ENCODE results near the gene RAB41. TPM values are rescaled to one million over a fixed set of nuclear protein-coding genes. Genes with fewer than 3 reads are reported as not detected.
"Not testable (repeated sequence)": the region's sequence is repeated elsewhere in the genome, so short reads cannot be mapped to it uniquely, and the experiment has no call there.

Gene RAB41
- polyA plus RNA-seq (ENCODE audit: insufficient read length in 4 of 4) = 1 to 10 TPM in 3 of 4 donors, under 1 TPM in 1; 0.72 to 1.2 (median 1.0) TPM

DNA sequence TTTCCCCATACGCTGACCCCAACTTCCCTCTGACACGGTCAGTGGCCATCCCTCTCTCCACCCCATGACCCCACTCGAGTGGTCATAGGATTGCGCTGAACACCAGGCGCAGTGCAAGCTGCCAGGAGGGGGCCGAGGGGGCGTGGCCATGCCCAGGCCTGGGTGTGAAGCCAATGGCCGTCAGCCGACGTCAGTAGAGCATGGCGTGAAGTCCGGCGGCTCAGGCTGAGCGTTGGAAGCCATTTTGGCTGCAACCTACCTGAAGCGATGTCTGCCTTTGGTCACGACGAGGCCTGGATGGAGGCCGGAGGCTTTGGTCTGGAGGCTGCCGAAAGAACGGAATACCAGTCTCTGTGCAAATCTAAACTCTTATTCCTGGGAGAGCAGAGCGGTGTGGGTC, at the start of gene RAB41:
TSS of gene RAB41 (plus strand) at position 222 of the 400 bp plus-strand sequence. CDS start at position 268, 46 bp downstream.
- DNase-seq (ENCODE audit: low read depth in 4 of 4, low spot score in 2 of 4) = no peak

DNA sequence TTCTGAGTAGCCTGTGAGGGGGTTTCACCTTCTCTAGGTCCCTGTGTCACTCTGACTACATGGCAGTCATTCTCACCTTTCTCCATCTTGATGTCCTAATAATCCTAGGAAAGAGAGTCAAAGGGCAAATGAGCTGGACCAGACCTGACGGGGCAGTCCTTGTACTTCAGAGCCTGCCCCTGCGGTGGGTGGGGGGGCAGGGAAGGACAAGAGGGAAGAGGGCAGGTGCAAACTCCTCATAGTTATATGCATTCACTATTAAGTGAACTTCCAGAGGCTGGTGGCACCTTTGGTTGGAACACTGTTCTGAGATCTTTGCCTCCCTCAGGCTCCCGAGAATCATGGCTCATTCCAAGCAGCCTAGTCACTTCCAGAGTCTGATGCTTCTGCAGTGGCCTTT, 47.6 kb upstream of the RAB41 start, which contains the start of gene AWAT1:
TSS of gene AWAT1 (plus strand) at position 301 of the 400 bp plus-strand sequence. CDS start at position 342, 41 bp downstream.
- DNase-seq (ENCODE audit: low read depth in 4 of 4, low spot score in 2 of 4) = no peak

DNA sequence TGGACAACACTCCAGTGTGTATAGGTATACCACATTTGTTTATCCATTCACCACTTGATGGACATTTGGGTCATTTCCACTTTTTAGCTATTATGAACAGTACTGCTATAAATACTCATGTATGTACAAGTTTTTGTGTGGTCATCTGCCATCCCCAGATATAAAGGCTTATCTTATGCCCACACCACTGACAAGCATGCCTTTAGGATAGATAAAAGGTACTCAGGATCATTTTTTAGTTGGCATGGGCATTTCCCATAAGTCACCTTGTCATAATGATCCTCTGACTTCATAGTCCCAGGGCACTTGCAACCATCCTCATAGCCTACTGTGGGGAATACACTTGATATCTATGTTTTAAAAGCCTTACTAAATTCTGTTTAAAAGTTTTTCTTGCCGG, 41.2 kb upstream of the RAB41 start:
- no peak for DNase-seq (ENCODE audit: low read depth in 4 of 4, low spot score in 2 of 4)

DNA sequence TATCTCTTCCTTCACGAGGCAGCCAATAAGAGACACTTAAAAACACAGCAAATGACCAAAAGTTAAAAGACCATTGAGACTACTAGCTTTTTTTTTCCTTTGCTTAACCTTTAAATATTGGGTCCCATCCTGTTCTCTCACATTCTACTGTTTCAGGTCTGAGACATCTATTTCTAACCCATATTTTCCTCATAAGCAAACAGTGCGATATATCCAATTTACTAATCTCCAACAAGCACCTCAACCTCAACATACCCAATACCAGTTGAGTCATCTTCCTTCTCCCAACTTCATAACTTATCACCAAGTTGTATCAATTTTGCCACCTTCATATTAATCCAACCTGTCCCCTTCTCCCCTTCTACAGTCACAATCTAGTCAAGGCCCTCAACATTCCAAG, 40.5 kb upstream of the RAB41 start:
- no peak for DNase-seq (ENCODE audit: low read depth in 4 of 4, low spot score in 2 of 4)

DNA sequence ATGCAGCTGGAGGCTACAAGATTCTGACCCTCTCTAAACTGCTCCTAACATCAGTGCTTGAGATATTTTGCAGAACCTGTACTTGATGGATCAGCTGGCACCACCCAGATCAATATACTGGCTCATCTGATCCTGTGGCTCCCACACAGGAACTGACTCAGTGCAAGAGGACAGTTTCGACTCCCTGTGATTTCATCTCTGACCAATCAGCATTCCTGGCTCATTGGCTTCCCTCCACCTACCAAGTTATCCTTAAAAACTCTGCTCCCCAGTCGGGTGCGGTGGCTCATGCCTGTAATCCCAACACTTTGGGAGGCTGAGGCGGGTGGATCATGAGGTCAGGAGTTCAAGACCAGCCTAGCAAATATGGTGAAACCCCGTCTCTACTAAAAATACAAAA, 38.4 kb upstream of the RAB41 start:
- not testable (repeated sequence) for DNase-seq (ENCODE audit: low read depth in 4 of 4, low spot score in 2 of 4)

DNA sequence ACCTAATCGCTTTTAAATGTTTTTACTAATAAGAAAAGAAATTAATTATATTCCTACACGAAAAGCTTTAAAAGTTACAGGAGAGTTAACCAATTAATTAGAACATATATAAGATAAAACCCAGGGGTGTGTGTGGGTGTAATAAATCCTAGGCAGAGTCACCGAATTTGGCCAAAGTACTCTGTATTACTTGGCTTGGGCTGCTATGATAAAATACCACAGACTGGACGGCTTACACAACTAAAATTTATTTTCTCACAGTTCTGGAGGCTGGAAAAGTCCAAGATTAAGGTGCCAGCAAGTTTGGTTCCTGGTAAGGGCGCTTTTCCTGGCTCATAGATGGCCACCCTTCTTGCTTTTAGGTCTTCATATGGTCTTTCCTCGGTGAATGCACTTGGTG, 37.1 kb upstream of the RAB41 start:
- DNase-seq (ENCODE audit: low read depth in 4 of 4, low spot score in 2 of 4) = no peak

DNA sequence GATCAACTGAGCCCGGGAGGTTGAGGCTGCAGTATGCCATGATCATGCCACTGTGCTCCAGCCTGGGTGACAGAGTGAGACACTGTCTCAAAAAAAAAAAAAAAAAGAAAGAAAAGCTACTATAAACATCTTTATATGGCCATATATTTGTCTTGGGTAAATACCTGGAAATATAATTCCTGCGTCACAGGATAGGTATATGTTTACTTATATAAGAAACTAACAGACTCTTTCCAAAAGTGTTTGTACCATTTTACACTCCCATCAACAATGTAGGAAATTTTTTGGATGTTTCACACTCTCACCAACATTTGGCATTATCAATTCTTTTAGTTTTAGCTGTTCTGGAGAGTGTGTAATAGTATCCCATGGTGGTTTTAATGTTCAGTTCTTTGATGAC, 34.7 kb upstream of the RAB41 start:
- DNase-seq (ENCODE audit: low read depth in 4 of 4, low spot score in 2 of 4) = no peak

DNA sequence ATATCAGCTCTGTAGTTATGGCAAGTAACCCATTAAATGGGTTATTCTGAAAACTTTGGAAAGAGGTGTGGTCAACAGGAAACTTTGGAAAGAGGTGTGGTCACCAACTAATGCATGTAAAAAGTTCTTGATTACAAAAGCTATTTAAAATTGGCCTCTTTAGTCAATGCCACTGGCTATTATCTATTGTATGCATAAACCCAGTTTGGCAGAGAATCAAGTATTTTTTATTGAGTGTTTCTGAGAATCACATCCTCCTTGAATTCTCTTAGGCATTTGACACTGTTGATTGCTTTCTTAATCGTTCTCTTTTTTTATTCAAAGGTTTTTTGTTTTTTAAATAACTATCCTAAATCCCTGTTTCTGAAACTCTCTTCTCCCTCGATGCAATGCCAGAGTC, 29.5 kb upstream of the RAB41 start:
- DNase-seq (ENCODE audit: low read depth in 4 of 4, low spot score in 2 of 4) = no peak

DNA sequence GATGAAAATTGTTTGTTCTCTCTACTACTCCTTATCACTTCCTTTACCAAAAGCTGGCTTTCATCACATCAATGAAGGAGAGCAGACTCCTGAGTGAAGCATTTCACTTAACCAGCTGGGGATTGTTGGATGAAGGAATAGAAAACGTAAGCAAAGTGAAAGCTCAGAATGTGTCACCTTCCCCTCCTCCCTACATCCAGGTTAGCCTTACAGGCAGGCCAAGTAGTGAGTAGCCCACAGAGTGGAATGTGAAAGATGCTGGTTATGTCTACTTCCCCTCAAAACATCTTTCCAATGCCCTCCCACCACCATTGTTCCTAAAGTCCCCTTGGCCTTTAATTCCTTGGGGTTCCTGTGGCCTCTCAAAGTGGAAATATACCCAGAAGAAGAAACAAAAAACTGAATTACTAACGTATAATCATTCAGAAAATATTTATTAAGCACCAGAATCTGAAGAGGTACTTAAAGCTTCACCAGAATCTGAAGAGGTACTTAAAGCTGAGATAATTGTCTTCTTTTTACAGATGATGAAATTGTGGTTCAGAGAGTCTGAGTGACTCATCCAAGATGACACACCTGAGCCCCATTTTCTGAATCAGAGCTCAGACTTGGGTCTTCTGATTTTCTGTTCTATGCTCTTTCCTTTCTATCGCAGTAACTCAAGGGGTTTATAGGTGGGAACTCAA, 28.5 kb upstream of the RAB41 start:
- no peak for DNase-seq (ENCODE audit: low read depth in 4 of 4, low spot score in 2 of 4)

DNA sequence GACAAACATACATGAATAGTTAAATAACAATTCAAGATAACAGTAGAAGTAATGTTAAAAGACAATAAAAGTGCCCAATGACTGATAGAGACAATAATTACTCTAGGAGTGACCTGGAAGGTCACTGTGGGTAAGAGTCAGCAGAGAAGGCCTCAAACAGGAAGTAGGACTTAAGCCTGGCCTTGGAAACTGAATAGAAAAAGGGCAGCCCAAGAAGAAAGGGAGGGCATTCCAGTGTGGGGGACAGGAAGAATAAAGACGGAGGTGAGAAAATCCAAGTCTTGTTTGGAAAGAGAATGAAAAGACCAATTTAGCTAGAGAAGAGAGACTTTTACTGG, 27.9 kb upstream of the RAB41 start:
- no peak for DNase-seq (ENCODE audit: low read depth in 4 of 4, low spot score in 2 of 4)

DNA sequence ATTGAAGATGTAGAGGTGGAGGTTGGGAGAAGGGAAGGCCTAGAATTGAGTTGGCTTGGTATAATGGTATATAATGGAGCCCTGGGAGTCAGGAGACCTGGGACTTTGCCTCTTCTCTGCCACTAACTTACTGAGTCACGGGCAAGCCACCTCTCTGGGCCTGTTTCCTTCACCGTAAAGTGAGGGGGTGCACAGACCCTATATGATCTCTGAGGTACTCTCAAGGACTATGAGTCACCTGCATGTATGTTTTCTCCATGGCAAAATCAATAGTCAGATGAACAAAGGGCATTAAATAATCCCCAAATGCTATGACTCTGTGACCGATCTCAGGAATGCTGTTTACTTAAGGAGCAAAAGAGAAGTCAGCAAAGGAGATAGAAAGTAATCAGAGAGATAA, 27.1 kb upstream of the RAB41 start:
- no peak for DNase-seq (ENCODE audit: low read depth in 4 of 4, low spot score in 2 of 4)

DNA sequence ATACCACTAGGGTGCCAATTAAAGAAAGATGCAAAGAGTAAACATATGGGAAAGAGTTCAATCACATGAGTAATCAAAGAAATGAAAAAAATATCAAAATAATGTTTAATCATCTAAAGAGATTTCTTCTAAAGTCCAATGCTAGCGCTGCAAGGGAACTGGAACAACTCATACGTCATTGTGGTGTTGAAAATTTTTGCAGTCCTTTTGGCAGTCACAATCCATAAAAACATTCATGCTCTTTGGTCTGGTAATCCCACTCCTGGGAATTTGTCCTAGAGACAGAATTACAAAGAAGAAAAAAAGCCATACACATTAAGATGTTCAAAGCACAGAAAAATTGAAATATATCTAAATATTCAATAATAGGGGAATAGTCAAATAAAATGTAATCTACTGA, 26.5 kb upstream of the RAB41 start:
- DNase-seq (ENCODE audit: low read depth in 4 of 4, low spot score in 2 of 4) = no peak

DNA sequence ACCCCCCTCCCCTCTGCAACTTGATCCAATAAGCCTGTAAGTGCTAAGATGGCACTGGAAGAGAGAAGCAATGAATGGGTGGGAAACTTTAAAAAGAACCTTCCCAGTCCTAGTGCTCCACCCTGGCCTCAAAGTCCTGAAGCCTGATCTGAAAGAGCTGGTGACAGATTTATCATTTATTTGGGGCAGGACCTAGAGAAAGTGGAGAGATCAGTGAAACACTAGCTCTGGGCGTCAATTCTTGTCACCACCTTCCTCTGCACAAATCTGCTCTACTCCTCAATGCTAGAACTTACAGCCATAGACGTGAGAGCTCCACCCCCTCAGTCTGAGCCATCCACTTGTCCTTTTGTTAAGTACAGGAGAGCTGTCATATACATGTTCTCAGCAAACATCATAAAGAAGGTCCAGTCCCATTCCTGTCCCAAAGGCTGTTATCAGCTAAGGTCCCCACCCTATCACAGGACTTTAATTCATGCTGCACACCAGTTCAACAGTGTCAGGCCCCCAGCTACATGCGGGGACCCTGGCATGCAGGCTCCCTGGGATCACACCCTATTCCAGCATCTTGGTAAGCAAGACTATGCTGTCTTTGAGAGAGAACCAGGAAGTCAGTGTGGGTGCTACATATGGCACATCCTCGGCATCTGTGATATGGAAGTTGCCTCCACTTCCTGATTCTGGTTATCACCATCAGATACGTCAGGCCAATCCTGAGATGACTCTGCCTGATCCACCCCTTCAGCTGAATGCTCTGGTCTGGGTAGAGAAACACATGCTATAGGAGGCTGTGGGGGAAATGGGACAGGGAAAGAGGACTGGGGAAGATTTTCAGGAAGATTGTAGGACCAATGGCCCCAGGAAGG, 24.3 kb upstream of the RAB41 start:
- DNase-seq (ENCODE audit: low read depth in 4 of 4, low spot score in 2 of 4) = no peak

DNA sequence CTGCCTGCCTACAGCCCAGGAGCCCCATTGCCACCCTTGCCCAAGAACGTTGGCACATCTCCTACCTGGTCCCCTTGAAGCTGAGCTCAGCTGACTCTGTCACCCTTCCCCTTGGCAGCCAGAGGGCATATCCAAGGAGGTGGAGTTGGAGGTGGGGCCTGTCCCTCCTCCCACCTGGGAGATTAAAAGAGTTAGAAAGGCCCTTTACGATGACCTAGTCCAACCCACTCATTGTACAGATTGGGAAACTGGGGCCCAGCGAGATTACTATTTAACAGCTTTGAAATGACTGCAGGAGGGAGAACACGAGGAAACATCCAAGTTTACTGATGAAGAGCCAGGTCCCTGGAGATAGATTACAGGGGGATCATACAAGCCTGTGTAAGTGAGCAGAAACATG, 21.9 kb upstream of the RAB41 start, which contains the start of gene P2RY4:
TSS of gene P2RY4 (minus strand) at position 101 of the 400 bp plus-strand sequence. CDS start 580 bp downstream, outside the sequence.
- no peak for DNase-seq (ENCODE audit: low read depth in 4 of 4, low spot score in 2 of 4)

DNA sequence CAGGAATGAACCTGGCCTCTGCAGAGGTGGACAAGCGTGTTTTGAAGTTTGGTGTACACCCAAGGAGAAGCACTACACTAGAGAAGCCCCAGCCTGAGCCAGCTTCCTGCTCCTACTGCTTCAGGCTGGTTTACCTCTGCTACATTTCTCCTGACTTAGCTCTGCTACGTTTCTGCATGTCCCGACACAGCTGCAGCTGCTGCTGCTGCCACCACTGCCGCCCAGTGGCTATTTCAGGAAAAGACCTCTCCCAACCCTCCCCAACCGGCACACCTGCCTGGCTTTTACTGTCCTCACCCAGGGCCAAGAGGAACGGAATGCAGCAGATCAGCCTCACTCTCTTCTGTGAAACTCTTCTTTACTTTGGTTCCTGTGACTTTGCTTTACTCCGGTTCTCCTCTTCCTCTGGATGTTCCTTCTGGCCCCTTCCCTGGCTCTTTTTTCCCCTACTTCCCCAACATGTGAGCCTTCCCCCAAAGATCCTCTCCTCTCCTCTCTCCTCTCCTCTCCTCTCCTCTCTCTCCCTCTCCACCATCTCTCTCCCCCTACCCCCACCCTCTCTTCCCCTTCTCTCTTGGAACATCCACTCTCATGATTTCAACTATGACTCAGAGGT, 18.9 kb upstream of the RAB41 start:
- peak in 1 of 4 donors; percentile 7 for DNase-seq (ENCODE audit: low read depth in 4 of 4, low spot score in 2 of 4)

DNA sequence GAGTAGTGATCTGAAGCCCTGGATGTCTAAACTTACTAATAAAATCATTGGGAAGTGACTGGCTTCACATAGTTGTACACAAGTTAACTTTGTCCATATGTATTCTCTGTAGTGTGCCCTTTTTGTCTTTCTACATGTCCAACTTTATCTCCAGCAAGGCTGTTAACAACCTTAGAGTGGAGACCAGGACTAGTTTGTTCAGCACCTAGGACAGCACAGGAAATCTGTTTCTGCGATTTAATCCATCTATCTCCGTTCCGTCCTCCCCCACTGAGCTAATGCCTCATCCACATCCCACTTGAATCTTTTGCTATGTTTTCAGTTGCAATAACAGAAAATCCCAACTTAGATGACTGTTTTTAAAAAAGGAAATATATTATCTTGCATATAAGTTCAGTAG, 17.2 kb upstream of the RAB41 start:
- no peak for DNase-seq (ENCODE audit: low read depth in 4 of 4, low spot score in 2 of 4)

DNA sequence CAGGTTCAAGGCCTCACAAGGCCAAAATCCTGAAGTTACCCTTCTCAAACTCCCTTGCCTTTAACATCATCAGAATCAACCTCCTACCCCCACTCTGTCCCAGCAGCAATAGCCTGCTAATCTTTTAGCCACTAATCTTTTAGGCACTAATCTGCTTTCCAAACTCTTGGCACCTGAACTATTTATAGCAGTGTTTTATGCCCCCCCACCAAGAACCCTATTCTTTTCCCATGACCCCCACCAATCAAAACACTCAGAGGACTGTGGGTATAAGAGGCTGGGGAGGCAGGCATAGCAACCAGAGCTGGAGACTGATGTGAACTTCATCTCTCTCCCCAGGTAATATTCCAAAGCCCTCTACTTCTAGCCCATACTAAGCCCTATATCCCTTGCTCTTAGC, 13.9 kb upstream of the RAB41 start, which contains the start of gene ARR3:
TSS of gene ARR3 (plus strand) at position 301 of the 400 bp plus-strand sequence. CDS start 1,052 bp downstream, outside the sequence.
- DNase-seq (ENCODE audit: low read depth in 4 of 4, low spot score in 2 of 4) = no peak

DNA sequence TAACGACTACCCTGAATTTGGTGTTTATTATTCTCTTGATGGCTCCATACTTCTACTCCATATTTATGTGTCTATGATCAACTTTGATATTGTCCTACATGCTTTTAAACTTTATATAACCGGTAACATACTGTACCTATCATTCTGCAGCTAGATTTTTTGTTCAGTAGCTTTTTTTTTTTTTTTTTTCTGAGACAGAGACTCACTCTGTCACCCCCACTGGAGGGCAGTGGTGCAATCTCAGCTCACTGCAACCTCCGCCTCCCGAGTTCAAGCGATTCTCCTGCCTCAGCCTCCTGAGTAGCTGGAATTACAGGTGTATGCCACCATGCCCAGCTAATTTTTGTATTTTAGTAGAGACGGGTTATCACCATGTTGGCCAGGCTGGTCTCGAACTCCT, 7.9 kb upstream of the RAB41 start:
- DNase-seq (ENCODE audit: low read depth in 4 of 4, low spot score in 2 of 4) = not testable (repeated sequence)

DNA sequence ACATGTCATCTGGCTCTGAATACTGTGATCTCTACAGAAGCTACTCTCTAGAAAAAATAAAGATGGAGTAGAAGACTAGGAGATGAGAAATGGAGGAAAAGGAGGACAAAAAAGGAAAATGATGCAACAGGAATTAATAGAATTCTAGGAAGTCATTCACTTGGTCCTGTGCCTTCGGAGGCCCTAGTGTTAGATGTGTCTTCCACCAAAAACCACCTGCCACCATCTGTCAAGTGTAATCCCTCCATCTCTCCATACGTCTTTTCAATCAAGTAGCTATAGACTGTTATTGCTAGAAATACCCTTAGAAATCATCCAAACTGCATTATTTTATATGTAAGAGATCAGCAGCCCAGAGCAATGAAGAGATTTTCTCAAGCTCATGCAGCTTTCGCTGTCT, 2.9 kb upstream of the RAB41 start:
- no peak for DNase-seq (ENCODE audit: low read depth in 4 of 4, low spot score in 2 of 4)

DNA sequence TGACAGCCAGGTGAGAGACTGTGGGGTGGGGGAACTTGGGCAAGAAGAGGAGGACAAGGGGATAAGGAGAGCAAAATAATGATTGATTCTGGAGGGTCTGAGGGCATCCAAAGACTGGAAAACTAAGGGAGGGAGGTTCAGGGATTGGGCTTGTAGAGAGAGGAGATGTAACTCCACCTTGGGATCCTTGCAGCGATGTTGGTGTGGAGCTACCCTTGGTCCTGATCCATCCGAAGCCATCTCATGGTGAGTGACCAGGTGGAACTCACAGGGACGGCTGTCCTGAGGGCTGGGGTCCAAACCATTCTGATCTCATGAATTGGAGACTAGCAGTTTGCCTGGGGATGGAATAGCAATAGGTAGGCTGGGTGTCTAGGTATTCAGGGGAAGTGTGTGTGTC, 1.4 kb upstream of the RAB41 start:
- DNase-seq (ENCODE audit: low read depth in 4 of 4, low spot score in 2 of 4) = no peak

DNA sequence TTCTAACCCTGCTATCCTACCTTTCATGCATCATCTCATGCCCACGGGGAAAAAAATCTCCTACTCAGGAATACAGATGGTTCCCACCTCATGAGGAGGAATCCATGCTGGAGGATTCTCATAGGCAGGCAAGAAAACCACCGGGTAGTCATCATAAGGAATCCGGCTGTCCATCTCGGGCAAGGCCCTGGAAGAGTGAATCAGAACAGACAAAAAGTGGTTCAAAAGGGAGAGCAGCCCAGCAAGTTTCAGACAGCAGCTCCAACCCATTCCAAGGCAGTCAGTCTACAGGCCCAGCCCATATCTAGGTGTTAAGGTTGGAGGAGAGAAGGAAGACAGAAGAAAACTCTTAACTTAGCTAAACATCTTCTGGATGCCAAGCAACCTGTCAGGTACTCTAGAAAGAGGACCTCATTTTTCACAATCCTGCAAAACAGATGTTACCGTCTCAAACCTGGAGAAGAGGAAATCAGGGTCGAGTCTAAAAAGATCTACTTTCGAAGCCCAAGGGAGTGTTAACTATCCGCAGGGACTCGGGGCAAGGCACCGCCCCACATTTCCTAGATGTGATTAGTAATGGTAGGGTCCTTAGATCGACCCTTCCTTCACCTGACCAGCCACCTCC, 7.3 kb downstream of the RAB41 start:
- DNase-seq (ENCODE audit: low read depth in 4 of 4, low spot score in 2 of 4) = peak in 1 of 4 donors; percentile 1
